Measurements from ENCODE around the gene VDR.

- TF ChIP-seq TAF1 (IDR thresholded peaks at IDR 0.05; ENCODE audit: low read depth, low read length) (no peak), POLR2A (IDR thresholded peaks at IDR 0.05; ENCODE audit: low read depth, low read length) (no peak), POLR2AphosphoS5 (IDR thresholded peaks at IDR 0.05; ENCODE audit: low read depth, low read length) (no peak), PAX5 (IDR thresholded peaks at IDR 0.05; ENCODE audit: insufficient read depth, low read length, severe bottlenecking) (no peak), SPI1 (IDR thresholded peaks at IDR 0.05; ENCODE audit: low read depth, low read length) (no peak)
Measured at GRCh38 chr12:47912556-47912955, 7.8 kb upstream of the VDR start.
